ENCODE data around the gene SLC17A2. TPM values are rescaled to one million over a fixed set of nuclear protein-coding genes. Genes with fewer than 3 reads are reported as not detected.
"Not testable (repeated sequence)": the region's sequence is repeated elsewhere in the genome, so short reads cannot be mapped to it uniquely, and the experiment has no call there.

SLC17A2 gene
- total RNA-seq, 1 donor from 2014 or later: not detected

DNA sequence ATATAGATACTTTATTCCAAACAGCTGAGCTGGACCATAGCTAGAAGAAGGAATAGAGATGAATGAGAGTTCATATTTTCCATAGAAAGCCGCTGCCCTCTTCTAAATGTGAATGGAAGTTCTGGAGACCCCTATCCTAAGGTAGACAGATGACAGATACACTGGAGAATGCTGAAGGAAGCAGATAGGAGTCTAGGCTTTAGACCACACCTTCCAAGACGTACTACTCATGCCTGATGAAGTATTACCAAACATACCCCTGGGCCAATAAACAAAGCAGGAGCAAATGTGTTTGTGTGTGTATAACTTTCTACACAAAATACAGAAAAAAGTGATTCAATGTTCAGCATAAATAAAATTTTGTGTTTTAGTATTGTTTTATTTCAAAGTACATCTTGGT, 9.1 kb upstream of the SLC17A2 start:
- intact Hi-C loops (cut with micrococcal nuclease): no loop called here
- POLR2A ChIA-PET: no interaction called here
- H3K27ac Mint-ChIP-seq: no peak overlapping the region
- CTCF ChIA-PET: interaction anchor here (1.1 kb wide), 1 partner anchor 222 kb away, joined by 3 read pairs; no protein-coding TSS in a partner anchor
- H3K36me3 Mint-ChIP-seq (ENCODE audit: low read depth): no peaks in the 10 kb centered on the region
- no peak for ATAC-seq (ENCODE audit: low read depth)
- H3K27me3 Mint-ChIP-seq: peaks cover 6% of the 10 kb centered on the region
- DNase-seq: no peak
- no peaks in the 10 kb centered on the region for H3K9me3 Mint-ChIP-seq
- H3K4me3 Mint-ChIP-seq: no peak overlapping the region
- TF ChIP-seq, protein P1, sequence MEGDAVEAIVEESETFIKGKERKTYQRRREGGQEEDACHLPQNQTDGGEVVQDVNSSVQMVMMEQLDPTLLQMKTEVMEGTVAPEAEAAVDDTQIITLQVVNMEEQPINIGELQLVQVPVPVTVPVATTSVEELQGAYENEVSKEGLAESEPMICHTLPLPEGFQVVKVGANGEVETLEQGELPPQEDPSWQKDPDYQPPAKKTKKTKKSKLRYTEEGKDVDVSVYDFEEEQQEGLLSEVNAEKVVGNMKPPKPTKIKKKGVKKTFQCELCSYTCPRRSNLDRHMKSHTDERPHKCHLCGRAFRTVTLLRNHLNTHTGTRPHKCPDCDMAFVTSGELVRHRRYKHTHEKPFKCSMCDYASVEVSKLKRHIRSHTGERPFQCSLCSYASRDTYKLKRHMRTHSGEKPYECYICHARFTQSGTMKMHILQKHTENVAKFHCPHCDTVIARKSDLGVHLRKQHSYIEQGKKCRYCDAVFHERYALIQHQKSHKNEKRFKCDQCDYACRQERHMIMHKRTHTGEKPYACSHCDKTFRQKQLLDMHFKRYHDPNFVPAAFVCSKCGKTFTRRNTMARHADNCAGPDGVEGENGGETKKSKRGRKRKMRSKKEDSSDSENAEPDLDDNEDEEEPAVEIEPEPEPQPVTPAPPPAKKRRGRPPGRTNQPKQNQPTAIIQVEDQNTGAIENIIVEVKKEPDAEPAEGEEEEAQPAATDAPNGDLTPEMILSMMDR (IDR thresholded peaks at IDR 0.05): no peak
- no peaks in the 10 kb centered on the region for H3K4me1 Mint-ChIP-seq

DNA sequence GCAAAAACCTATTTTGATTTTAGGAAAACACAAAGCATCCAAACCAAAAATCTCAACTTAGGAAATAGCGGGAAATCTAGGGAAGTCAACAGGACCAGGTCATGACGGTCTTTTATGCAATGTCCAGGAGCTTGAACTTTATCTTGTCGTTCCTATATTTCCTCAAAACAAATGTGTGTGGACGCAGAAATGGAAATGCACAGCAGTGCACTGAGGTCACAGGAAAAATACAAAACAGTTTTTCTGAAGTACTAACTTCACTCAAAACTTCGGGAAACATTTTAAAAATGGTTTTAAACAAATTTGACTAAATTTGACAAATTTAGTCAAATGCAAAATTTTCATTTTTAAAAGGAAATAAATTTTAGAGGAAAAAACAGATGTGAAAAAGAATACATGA, 5.5 kb upstream of the SLC17A2 start:
- intact Hi-C loops (cut with micrococcal nuclease): no loop called here
- ATAC-seq (ENCODE audit: low read depth) (no peak), DNase-seq (no peak)
- Mint-ChIP-seq H3K4me1 (no peaks in the 10 kb centered on the region), H3K9me3 (no peaks in the 10 kb centered on the region), H3K4me3 (no peak overlapping the region), H3K27ac (no peak overlapping the region), H3K36me3 (ENCODE audit: low read depth) (no peaks in the 10 kb centered on the region), H3K27me3 (peaks cover 10% of the 10 kb centered on the region)
- ChIA-PET POLR2A (interaction anchor here (0.6 kb wide), 1 partner anchor 22 kb away, joined by 6 read pairs; no protein-coding TSS in a partner anchor), CTCF (no interaction called here)
- TF ChIP-seq, protein P1 (IDR thresholded peaks at IDR 0.05): no peak

DNA sequence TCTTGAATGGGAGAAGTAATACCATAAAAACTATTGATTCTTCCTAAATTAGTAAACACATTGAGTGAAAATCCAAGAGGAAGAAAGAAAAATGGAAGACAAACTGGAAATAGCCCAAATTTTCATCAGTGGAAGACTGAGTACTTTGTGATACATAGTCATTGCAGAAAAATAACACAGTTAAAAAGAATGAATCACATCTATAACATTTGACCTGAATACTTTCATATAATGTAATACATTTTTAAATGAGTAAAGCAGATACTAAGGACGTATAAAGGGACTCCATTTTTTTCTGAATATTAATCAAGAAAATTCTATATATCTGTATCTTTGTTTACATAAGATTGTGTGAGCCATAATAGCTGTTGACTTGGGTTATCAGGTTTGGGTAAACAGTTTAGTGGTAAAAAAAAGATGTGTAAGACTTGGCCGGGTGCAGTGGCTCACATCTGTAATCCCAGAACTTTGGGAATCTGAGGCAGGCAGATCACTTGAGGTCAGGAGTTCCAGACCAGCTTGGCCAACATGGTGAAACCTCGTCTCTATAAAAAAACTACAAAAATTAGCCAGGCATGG, 4.3 kb upstream of the SLC17A2 start:
- CTCF ChIA-PET: no interaction called here
- intact Hi-C loops (cut with micrococcal nuclease): no loop called here
- peaks cover 10% of the 10 kb centered on the region for H3K27me3 Mint-ChIP-seq
- no peaks in the 10 kb centered on the region for H3K36me3 Mint-ChIP-seq (ENCODE audit: low read depth)
- DNase-seq (no peak), ATAC-seq (ENCODE audit: low read depth) (no peak)
- no peaks in the 10 kb centered on the region for H3K9me3 Mint-ChIP-seq
- TF ChIP-seq, protein P1 (IDR thresholded peaks at IDR 0.05): no peak
- no peaks in the 10 kb centered on the region for H3K4me1 Mint-ChIP-seq
- no peak overlapping the region for H3K27ac Mint-ChIP-seq
- POLR2A ChIA-PET: no interaction called here
- no peak overlapping the region for H3K4me3 Mint-ChIP-seq

DNA sequence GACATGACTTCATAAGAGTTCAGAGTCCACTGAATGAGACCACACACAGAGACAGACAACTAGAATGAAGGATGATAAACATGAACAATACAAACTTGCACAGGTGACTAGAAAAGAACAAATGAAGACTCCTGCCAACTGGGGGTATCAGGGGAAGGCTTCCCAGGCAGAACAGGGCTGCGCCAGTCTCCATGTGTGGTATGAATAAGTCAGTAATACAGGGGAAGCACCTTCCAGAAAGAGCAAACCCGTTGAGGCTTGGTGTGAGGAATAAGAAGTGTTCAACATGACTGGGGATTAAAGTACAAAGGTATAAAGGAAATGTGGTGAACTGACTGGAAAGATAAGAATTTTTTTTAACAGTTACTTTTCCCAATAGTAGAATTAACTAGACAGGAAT, 3.7 kb upstream of the SLC17A2 start:
- no peak overlapping the region for H3K4me3 Mint-ChIP-seq
- no peak overlapping the region for H3K27ac Mint-ChIP-seq
- H3K27me3 Mint-ChIP-seq: peaks cover 10% of the 10 kb centered on the region
- intact Hi-C loops (cut with micrococcal nuclease): no loop called here
- ATAC-seq (ENCODE audit: low read depth) (no peak), DNase-seq (no peak)
- CTCF ChIA-PET: no interaction called here
- H3K9me3 Mint-ChIP-seq: no peaks in the 10 kb centered on the region
- no peaks in the 10 kb centered on the region for H3K4me1 Mint-ChIP-seq
- POLR2A ChIA-PET: no interaction called here
- H3K36me3 Mint-ChIP-seq (ENCODE audit: low read depth): no peaks in the 10 kb centered on the region
- TF ChIP-seq, protein P1 (IDR thresholded peaks at IDR 0.05): no peak

DNA sequence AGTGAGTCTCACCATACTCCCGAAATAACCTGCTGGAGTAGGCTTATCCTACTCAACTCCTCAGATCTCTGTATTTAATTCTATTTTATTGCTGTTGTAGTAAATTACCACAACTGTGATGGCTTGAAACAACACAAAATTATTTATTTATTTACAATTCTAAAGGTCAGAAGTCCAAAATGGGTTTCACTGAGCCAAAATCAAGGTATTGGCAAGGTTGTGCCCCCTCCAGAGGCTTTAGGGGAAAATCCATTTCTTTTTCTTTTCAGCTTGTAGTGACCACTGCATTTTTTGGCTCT, 869 bp upstream of the SLC17A2 start:
- no peak overlapping the region for H3K4me3 Mint-ChIP-seq
- H3K4me1 Mint-ChIP-seq: no peaks in the 10 kb centered on the region
- intact Hi-C loops (cut with micrococcal nuclease): no loop called here
- TF ChIP-seq, protein P1 (IDR thresholded peaks at IDR 0.05): no peak
- DNase-seq: no peak
- no peak overlapping the region for H3K27ac Mint-ChIP-seq
- POLR2A ChIA-PET: no interaction called here
- ATAC-seq (ENCODE audit: low read depth): no peak
- no peaks in the 10 kb centered on the region for H3K36me3 Mint-ChIP-seq (ENCODE audit: low read depth)
- H3K9me3 Mint-ChIP-seq: no peaks in the 10 kb centered on the region
- H3K27me3 Mint-ChIP-seq: peaks cover 4% of the 10 kb centered on the region
- CTCF ChIA-PET: no interaction called here

DNA sequence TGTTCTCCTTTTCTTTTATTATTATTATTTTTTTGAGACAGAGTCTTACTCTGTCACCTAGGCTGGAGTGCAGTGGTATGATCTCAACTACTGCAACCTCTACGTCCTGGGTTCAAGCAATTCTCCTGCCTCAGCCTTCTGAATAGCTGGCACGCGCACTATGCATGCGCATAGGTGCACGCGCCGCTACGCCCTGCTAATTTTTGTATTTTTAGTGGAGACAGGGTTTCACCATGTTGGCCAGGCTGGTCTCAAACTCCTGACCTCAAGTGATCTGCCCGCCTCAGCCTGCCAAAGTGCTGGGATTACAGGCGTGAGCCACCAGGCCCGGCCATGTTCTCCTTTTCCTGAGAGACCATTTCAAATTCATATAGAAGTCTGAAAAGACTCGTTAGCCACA, 706 bp downstream of the SLC17A2 start:
- ATAC-seq (ENCODE audit: low read depth); H3K4me3 Mint-ChIP-seq; POLR2A ChIA-PET; H3K36me3 Mint-ChIP-seq (ENCODE audit: low read depth); H3K9me3 Mint-ChIP-seq; DNase-seq; intact Hi-C loops (cut with micrococcal nuclease); H3K4me1 Mint-ChIP-seq; H3K27me3 Mint-ChIP-seq; H3K27ac Mint-ChIP-seq; CTCF ChIA-PET: not testable (repeated sequence)

Data from activated B cell treated with CpG ODN at 0.5 μM for 24 hours (primary cell).